IMR-90 (cell line): ENCODE data around the gene CMSS1. TPM values are rescaled to one million over a fixed set of nuclear protein-coding genes. Genes with fewer than 3 reads are reported as not detected.

ENCODE experiments used
- ATAC-seq: fragments of 200-7000 bp; cut with Tn5 transposase; 2 replicates; pipeline ENCODE4 v1.9.1; 2020; ENCODE audit warnings: low read depth, mild to moderate bottlenecking, moderate library complexity
- BruUV-seq: library from RNA; stranded (reverse); fragments of 400-500 nt; replicated peaks from 2 replicates; lab custom pipeline; 2021; lab: Mats Ljungman, UMichigan
- CTCF ChIA-PET: fragments of 300-600 bp; formaldehyde crosslinking; extraction: SDS; loops from one replicate; lab custom pipeline; 2021; ENCODE audit warnings: antibody characterized with exemption; lab: Yijun Ruan, JAX
- POLR2A ChIA-PET: fragments of 300-600 bp; sonication (Branson Sonifier 250); formaldehyde crosslinking; loops from one replicate; lab custom pipeline; 2022; ENCODE audit warnings: antibody characterized with exemption; ENCODE audit not compliant: unreplicated experiment; lab: Charles Lee
- DNase-seq: peaks from one replicate; pipeline ENCODE4 v3.0.0; 2013
- H2AFZ ChIP-seq: replicated peaks from 2 replicates; pipeline ENCODE3; 2013; ENCODE audit warnings: low read length, mild to moderate bottlenecking; ENCODE audit not compliant: poor library complexity
- H2AK5ac ChIP-seq: 2 replicates; pipeline ENCODE4 v1.6.1; 2013; ENCODE audit warnings: low read depth, low read length, inconsistent platforms
- H2AK9ac ChIP-seq: replicated peaks from 2 replicates; pipeline ENCODE3; 2013; ENCODE audit warnings: mild to moderate bottlenecking, low read depth, low read length, moderate library complexity; ENCODE audit not compliant: poor library complexity
- H2BK120ac ChIP-seq: 2 replicates; pipeline ENCODE4 v1.6.1; 2013; ENCODE audit warnings: low read depth, low read length, inconsistent platforms
- H2BK15ac ChIP-seq: 3 replicates; pipeline ENCODE4 v1.6.1; 2013; ENCODE audit warnings: low read depth, low read length, inconsistent platforms
- H2BK20ac ChIP-seq: 2 replicates; pipeline ENCODE4 v1.6.1; 2013; ENCODE audit warnings: low read depth, mild to moderate bottlenecking, inconsistent platforms, low read length, moderate library complexity
- H2BK5ac ChIP-seq: 2 replicates; pipeline ENCODE4 v1.6.1; 2013; ENCODE audit warnings: mild to moderate bottlenecking, low read depth, low read length, inconsistent platforms; ENCODE audit not compliant: poor library complexity, severe bottlenecking
- H3K14ac ChIP-seq: replicated peaks from 2 replicates; pipeline ENCODE4 v1.6.1; 2013; ENCODE audit warnings: low read depth, low read length, inconsistent platforms
- H3K18ac ChIP-seq: 2 replicates; pipeline ENCODE4 v1.6.1; 2013; ENCODE audit warnings: low read depth, low read length, control low read depth
- H3K23ac ChIP-seq: 2 replicates; pipeline ENCODE4 v1.6.1; 2013; ENCODE audit warnings: low read depth, low read length, inconsistent platforms
- H3K27ac ChIP-seq: 2 replicates; pipeline ENCODE4 v1.5.1; 2013; ENCODE audit warnings: mild to moderate bottlenecking, control low read depth, low read length; ENCODE audit not compliant: insufficient read depth
- H3K27me3 ChIP-seq: 2 replicates; pipeline ENCODE4 v1.6.1; 2013; ENCODE audit warnings: low read length; ENCODE audit not compliant: control insufficient read depth, insufficient read depth
- H3K36me3 ChIP-seq: 2 replicates; pipeline ENCODE4 v1.6.1; 2013; ENCODE audit warnings: low read length, mixed read lengths; ENCODE audit not compliant: control insufficient read depth, insufficient read depth
- H3K4ac ChIP-seq: 2 replicates; pipeline ENCODE4 v1.6.1; 2013; ENCODE audit warnings: low read depth, low read length, inconsistent platforms
- H3K4me1 ChIP-seq: 2 replicates; pipeline ENCODE4 v1.6.1; 2013; ENCODE audit warnings: low read length, mixed read lengths; ENCODE audit not compliant: control insufficient read depth, insufficient read depth
- H3K4me2 ChIP-seq: 2 replicates; pipeline ENCODE4 v1.6.1; 2013; ENCODE audit warnings: low read depth, mild to moderate bottlenecking, control low read depth, low read length, moderate library complexity
- H3K4me3 ChIP-seq: 2 replicates; pipeline ENCODE4 v1.5.1; 2013; ENCODE audit warnings: low read depth, mild to moderate bottlenecking, control low read depth, low read length, moderate library complexity; ENCODE audit not compliant: insufficient read depth
- H3K56ac ChIP-seq: 2 replicates; pipeline ENCODE4 v1.6.1; 2013; ENCODE audit warnings: low read length, inconsistent platforms; ENCODE audit not compliant: insufficient read depth; ENCODE audit errors: extremely low read depth
- H3K79me1 ChIP-seq, 2 experiments: 2 replicates each; pipeline ENCODE4 v1.6.1; 2013; ENCODE audit warnings: low read length in 2 of 2, inconsistent platforms in 1 of 2, low read depth in 1 of 2
- H3K9ac ChIP-seq: 2 replicates; pipeline ENCODE4 v1.6.1; 2013; ENCODE audit warnings: low read depth, low read length, control low read depth
- H3K9me1 ChIP-seq: 2 replicates; pipeline ENCODE4 v1.6.1; 2013; ENCODE audit warnings: low read length, inconsistent platforms; ENCODE audit not compliant: insufficient read depth
- H3K9me3 ChIP-seq: 2 replicates; pipeline ENCODE4 v1.6.1; 2013; ENCODE audit warnings: low read length; ENCODE audit not compliant: control insufficient read depth, insufficient read depth
- H4K20me1 ChIP-seq: 2 replicates; pipeline ENCODE4 v1.6.1; 2013; ENCODE audit warnings: low read length, inconsistent platforms; ENCODE audit not compliant: insufficient read depth
- H4K5ac ChIP-seq: 2 replicates; pipeline ENCODE4 v1.6.1; 2013; ENCODE audit warnings: mild to moderate bottlenecking, low read depth, low read length, control low read depth
- H4K8ac ChIP-seq, 2 experiments: 2 replicates each; pipeline ENCODE4 v1.6.1; 2013; ENCODE audit warnings: low read depth in 2 of 2, low read length in 2 of 2, control low read depth in 1 of 2, inconsistent platforms in 1 of 2
- H4K91ac ChIP-seq: 2 replicates; pipeline ENCODE4 v1.6.1; 2013; ENCODE audit warnings: low read depth, low read length, inconsistent platforms; ENCODE audit not compliant: insufficient read depth
- CEBPB ChIP-seq: IDR thresholded peaks from 2 replicates; pipeline ENCODE4 v1.6.1; 2012; ENCODE audit warnings: low read depth, low read length, improper control_type of control experiment
- ELK1 ChIP-seq: fragments of 150-350 bp; IDR thresholded peaks from 2 replicates; pipeline ENCODE4 v1.6.1; 2016; ENCODE audit warnings: low read depth, mild to moderate bottlenecking, low read length, moderate library complexity, borderline replicate concordance
- FOS ChIP-seq: fragments of 150-350 bp; IDR thresholded peaks from 2 replicates; pipeline ENCODE4 v1.6.1; 2016; ENCODE audit warnings: low read depth, low read length
- SMC3 ChIP-seq: fragments of 150-350 bp; IDR thresholded peaks from 2 replicates; pipeline ENCODE4 v1.6.1; 2016; ENCODE audit warnings: low read depth, mild to moderate bottlenecking, antibody characterized with exemption, low read length, moderate library complexity
- WGBS, 2 experiments: methylation state at CpG; one replicate each; pipeline versions ENCODE4 v1.1.5 to v1.1.7; 2013; ENCODE audit warnings: missing lambda C conversion rate in 2 of 2; ENCODE audit not compliant: insufficient read length in 1 of 2; ENCODE audit errors: extremely low coverage in 2 of 2; 5-methylcytosine and 5-hydroxymethylcytosine counted together
- dilution Hi-C: fragments of 300-500 bp; cut with HindIII; formaldehyde crosslinking; loops from one replicate; pipeline ENCODE4 v1.14.3; 2018; ENCODE audit warnings: low sequenced_read_pairs; ENCODE audit not compliant: unreplicated experiment
- in situ Hi-C: fragments of 300-500 bp; cut with MboI; formaldehyde crosslinking; loops from 3 replicates; pipeline ENCODE4 v1.14.3; 2019; ENCODE audit warnings: low sequenced_read_pairs, inconsistent platforms, mixed read lengths
- intact Hi-C: fragments of 100-400 bp; cut with micrococcal nuclease; formaldehyde crosslinking; loops from 2 replicates; pipeline ENCODE4 v1.10.0; 2022
- polyA plus RNA-seq, 3 experiments: library from polyadenylated mRNA; depleted of rRNA; stranded (reverse); fragments of >200 nt; gene quantifications; 2 replicates each; pipeline ENCODE4 v1.2.3, GENCODE V29; 2012; ENCODE audit warnings: low replicate concordance in 1 of 3
- total RNA-seq: library from RNA; depleted of rRNA; stranded (reverse); fragments of >200 nt; gene quantifications from 2 replicates; pipeline ENCODE4 v1.2.3, GENCODE V29; 2012

CMSS1 gene
- total and polyA plus RNA-seq, 2 of the 4 experiments (the other 2 are of a cell fraction): 12.5 to 13.6 TPM

DNA sequence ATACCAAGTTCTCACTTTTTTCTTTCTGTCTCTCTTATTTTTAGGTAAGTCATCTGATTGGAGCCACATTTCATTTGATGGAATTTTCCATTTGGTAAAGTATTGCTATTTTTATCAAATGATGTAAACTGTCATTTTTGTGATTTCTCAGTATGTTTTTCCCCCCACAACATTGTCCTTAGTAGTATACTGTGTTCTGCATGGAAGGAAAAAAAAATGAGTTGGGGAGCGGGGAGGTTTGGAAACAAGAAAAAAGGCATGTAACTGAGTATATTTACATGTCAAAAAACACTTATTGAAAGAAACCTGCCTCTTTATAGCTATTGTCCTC is 192.4 kb downstream of the CMSS1 start:
- Histone ChIP-seq H4K91ac (no peak overlapping the region), H2AK5ac (no peak overlapping the region), H2AK9ac (no peak overlapping the region), H3K14ac (no peak overlapping the region), H2BK5ac (no peak overlapping the region), H3K23ac (no peak overlapping the region), H3K56ac (no peak overlapping the region), H2AFZ (no peak overlapping the region), H3K9me3 (no peaks in the 10 kb centered on the region), H3K9me1 (no peaks in the 10 kb centered on the region), H3K4me2 (no peak overlapping the region), H3K36me3 (no peaks in the 10 kb centered on the region), H3K9ac (no peak overlapping the region), H2BK20ac (no peak overlapping the region), H3K18ac (no peak overlapping the region), H3K4me1 (peaks cover 6% of the 10 kb centered on the region), H3K27me3 (no peaks in the 10 kb centered on the region), H3K27ac (no peak overlapping the region), H3K79me1 (no peaks in the 10 kb centered on the region), H2BK15ac (no peak overlapping the region), H4K20me1 (no peaks in the 10 kb centered on the region), H2BK120ac (no peak overlapping the region), H3K4me3 (no peak overlapping the region), H4K8ac (no peak overlapping the region), H3K4ac (no peak overlapping the region), H4K5ac (no peak overlapping the region)
- in situ Hi-C loops (no loop called here), intact Hi-C loops (no loop called here), dilution Hi-C loops (no loop called here)
- ATAC-seq (no peak), DNase-seq (no peak)
- TF ChIP-seq SMC3 (no peak), CEBPB (no peak), FOS (no peak), ELK1 (no peak)
- POLR2A ChIA-PET: no interaction called here
- CTCF ChIA-PET: no interaction called here
- no TSS peak for BruUV-seq
- WGBS, 2 experiments: no CpG with 5 or more reads among the region's 1 CpG
